HG02852 (cell line): Measurements from ENCODE around the gene MS4A10.

Experiments used
- ATAC-seq: cut with Tn5 transposase; IDR thresholded peaks from one replicate; pipeline ENCODE4 v1.9.1; 2021; ENCODE audit warnings: mild to moderate bottlenecking, moderate library complexity; ENCODE audit not compliant: unreplicated experiment

MS4A10 gene

DNA sequence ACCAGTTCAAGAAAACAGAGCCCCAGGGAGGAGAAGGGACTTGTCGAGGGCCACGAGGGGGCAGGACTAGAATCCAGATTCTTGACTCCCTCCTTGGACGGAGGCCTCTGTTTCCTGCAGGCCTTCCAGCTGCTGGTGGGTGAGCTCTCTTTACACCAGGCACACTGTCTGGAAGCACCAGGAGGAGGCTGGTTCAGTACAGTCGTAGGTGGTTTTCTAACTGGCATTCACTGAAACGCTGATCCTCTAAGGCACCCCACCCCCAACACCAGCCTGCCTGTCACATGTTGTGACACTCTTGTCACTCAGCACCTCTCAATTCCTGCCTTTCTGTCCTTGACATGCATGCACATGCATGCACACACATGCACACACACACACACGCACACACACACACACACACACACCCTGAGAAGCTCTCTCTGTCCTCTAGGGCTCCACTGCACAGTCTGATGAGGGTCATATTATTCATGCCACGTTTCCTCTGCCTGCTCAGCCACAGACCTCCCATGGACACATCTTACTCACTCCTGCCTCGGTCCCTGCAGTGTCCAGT is 751 bp downstream of the MS4A10 start:
- no peak for ATAC-seq

GRCh38 chr11:60786811-60787567 is 1.9 kb downstream of the MS4A10 start:
- no peak for ATAC-seq

DNA sequence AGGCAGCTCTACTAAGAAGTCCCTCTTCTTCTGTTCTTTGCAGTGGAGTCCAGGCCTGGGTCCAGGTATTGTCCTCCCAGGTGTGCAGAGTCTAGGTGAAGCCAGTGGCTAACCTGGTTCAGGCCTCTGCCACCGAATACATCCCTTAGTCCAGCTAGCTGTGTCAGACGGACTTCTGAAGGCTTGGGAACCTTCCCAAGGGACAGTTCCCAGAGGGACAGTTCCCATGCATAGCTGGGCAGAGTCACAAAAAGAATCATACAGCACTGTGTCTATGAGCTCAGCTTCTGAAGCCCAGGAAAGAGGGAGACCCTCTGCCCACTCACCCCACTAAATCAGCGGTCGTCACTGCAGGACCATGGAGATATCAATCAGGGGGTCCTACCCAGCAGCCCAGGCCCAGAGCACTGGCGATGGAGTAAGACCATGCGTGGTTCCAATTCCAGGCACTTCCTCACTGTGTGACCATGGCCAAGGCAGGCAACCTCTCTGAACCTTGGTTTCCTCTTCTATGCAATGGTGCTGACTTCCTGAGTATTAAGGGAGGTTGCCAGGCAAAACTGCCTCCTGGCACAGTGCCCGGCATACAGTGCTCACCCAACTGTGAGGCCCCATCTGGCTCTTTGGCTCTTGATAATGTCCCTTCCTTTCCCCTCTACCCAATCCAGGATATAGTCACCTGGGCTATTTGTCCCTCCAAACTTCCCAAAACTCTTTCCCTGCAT is 3.4 kb downstream of the MS4A10 start:
- no peak for ATAC-seq

- ATAC-seq = no peak
These were observed 5.6 kb downstream of the MS4A10 start for GRCh38 chr11:60790726-60791125.

DNA sequence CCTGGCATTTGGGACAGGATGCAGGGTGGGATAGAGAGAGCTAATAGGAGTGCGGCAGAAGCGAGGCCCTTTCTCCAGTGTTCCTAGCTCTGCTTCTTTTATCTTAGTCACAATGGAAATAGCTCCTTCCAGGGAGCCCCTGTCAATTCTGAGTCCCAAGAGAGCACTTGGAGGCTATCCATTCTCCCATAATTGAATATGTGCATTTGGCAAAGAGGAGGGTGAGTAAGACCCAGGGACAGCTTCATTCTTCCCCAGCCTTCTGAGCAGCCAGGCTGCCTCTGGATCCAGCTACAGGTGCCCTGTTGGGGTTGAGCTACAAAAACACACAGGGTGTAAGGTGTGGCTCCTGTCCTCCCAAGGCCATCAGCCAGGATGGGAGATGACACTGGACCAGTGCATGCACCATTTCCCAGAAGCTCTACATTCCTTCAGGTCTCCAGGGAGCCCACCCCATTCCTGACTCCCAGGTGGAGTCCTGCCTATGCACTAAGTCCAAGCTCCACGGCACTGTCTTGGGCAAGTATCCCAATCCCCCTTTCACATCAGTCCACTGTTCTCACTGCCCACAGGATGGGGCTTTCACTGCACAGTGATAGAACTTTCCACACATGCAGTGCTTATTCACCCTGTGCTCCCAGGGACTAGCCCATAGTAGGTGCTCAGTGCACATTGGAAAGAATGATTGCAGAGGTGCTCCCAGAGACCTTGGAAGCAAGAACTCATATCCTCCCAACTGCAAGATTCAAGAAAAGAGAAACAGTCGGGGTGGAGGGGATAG is 6.2 kb downstream of the MS4A10 start:
- ATAC-seq = no peak

DNA sequence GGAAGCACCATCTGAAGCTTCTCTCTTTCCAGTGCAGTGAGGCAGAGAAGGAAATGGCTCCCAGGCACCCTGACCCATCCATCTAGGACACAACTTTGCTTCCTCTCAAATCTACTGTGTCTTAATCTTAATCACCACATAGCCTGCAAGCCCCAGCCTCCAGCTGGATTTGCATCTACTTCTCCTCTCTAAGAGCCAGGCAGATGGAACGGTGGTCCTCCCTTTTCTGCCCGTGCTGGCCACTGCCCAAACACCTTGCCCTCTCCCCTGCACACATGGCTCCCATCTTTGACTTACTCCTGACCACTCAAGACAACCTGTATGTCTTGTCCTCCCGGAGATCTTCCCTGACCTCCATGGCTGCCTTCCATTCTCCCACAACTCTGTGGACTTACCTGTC is 7.4 kb downstream of the MS4A10 start:
- ATAC-seq = no peak

GRCh38 chr11:60795291-60795690 is 10.2 kb downstream of the MS4A10 start:
- no peak for ATAC-seq

- no peak for ATAC-seq
These were observed 12.9 kb downstream of the MS4A10 start for GRCh38 chr11:60797846-60798630.

DNA sequence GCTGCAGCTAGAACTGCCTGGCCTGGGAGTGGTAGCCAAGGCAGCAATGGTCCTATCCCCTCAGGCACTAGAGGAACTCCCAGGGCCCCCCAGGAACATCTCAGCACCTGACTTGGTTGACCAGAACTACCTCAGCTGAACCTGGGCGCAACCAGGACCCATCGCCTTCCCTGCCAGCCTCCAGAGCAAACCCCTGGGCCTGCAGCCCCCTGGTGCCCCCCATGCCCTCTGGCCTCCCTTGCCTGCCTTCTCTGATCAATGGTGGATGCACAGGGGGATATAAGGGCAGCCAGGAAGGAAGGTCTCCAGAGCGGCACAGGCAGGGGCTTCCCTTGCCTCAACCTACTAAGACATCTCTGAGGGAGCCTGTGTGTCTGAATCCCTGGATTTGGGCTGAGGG is 13.5 kb downstream of the MS4A10 start:
- no peak for ATAC-seq

DNA sequence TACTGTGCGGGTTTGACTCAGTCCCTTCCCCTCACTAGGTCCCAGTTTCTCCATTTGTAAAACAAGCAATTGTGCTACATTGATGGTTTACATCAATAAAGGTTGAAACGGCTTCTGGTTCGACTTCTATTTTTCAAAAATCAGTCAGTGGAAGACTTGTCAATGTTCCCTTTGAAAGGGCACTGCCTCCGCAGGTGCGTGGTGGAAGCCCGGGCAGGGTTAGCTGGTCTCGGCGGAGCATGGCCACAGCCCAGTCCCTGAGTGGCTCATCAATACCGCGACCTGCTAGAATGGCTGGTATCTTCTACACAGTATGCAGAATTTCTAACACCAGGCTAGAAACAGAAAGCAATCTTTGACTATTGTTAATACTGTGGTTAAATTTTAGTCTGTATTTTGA is 16.1 kb downstream of the MS4A10 start:
- ATAC-seq = no peak

DNA sequence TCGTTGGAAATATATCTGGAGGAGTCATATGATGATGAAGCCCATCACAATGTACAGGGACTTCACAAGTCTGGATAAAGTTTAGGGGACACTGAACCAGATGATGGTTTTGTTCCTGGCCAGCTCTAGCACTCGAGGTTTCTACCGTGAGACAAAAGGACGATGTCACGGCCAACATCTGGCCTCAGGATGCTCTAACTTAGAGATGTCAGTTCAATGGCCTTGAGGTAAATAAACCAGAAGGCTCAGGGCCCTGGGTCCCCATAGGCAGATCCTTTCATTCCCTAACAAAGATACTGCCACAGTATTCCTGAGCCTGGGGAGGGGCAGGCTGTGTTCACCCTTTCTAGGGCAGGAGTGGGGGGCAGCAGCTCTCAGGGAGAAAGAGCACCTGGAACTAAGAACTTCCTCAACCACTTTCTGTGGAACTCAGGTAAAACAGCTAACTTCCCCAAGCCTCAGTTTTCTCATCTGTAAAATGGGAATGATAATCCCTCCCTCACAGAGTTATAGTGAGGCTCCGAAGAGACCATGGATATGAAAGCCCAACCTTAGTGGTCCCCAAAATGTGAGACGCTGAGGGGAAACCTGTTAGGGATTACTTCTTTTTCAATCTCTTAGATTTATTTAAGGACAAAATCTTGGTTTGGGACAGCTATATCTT is 18.3 kb downstream of the MS4A10 start:
- ATAC-seq = no peak

- no peak for ATAC-seq
These were observed 24.1 kb downstream of the MS4A10 start for GRCh38 chr11:60809249-60809648.

- no peak for ATAC-seq
These were observed 24.6 kb downstream of the MS4A10 start for GRCh38 chr11:60809691-60810090.

GRCh38 chr11:60810151-60810550 is 25.0 kb downstream of the MS4A10 start:
- no peak for ATAC-seq

DNA sequence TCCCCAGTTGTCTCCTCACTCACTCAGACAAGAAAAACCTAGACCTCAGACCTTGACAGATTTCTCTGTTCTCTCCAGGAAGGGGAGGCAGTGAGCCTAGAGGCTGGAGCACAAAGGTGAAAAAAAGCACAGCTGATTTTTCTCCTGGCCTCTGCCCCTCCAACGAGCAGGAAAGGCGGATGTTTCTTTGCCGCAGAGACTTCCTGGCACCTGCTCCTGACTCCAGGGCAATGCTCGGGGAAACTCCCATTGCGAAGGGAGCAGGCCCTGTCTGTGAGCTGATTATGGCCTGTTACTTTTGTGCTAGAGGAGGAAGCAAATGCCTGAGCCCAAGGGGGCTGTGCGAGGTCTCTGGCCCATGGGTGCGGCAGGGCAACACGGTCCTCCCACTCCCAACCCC is 25.4 kb downstream of the MS4A10 start:
- ATAC-seq = peak; percentile 54

DNA sequence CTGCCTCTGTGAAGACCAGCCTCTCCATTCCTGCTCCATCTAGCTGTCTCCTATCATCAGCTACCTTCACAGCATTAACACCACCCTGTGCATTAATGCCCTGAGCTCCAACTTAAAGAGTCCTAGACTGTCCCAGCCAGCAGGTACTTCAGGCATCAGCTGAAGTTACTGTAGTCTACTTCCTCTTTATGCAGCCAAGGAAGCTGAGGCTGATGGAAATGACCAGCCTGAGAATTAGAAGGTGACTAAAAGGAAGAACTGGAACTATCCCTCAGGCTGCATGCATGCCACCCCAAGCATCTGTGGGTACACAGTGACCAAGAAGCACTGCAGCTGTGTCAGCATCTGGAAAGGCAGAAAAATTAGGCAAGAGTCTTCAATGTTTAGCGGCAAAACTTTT is 28.2 kb downstream of the MS4A10 start:
- ATAC-seq = no peak

DNA sequence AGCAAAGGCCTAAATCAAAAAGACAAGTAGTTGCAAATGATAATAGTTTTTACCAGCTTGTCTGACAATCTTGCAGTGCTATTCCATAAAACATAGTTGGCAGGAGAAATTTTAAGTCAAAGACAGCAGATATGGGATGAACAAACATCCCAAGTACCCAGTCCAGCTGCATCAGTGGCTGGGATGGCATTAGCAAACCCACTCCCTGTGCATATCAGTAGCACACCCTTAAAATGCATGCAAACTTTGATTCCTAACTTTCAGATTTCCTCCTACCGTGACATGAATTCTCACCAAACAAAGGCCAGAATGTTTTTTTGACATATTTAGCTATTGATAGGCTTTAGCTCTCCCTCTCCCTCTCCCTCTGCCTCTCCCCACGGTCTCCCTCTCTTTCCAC is 29.0 kb downstream of the MS4A10 start:
- ATAC-seq = no peak

DNA sequence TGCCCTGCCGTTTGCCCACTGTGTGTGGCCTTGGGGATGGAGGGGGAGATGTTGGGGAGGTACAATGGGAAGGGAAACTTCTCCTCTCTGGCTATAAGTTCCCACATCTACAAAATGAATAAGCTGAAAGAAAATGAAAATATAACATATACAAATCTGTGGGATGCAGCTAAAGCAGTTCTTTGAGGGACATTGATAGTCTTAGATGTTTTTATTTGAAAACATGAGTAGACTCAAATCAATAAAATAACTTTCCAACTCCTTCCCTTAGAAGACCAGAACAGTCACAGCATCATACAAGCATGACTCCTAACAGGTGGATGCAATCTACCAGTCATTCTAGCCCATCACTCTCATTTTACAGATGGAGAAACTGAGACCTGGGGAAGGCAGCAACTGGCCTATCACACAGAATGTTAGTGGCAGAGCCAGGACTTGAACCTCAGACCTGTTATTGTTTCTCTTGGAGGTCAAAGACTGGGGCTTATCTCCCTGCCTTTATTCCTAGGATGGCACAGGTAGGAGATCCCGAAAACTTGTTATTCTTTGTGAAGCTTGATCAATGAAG is 31.5 kb downstream of the MS4A10 start:
- no peak for ATAC-seq

GRCh38 chr11:60818057-60818456 is 32.9 kb downstream of the MS4A10 start:
- ATAC-seq = no peak
